GM10266 (cell line): Measurements from ENCODE around the gene RPRD2.

Experiments used
- DNase-seq: peaks from one replicate; pipeline ENCODE4 v3.0.0; 2012; ENCODE audit errors: extremely low spot score
- TF ChIP-seq, protein P1 (sequence below): IDR thresholded peaks from 2 replicates; pipeline ENCODE4 v1.5.1; 2012; ENCODE audit warnings: mild to moderate bottlenecking, low read depth; ENCODE audit not compliant: control insufficient read depth, insufficient read depth; ENCODE audit errors: missing control alignments

The RPRD2 gene

DNA sequence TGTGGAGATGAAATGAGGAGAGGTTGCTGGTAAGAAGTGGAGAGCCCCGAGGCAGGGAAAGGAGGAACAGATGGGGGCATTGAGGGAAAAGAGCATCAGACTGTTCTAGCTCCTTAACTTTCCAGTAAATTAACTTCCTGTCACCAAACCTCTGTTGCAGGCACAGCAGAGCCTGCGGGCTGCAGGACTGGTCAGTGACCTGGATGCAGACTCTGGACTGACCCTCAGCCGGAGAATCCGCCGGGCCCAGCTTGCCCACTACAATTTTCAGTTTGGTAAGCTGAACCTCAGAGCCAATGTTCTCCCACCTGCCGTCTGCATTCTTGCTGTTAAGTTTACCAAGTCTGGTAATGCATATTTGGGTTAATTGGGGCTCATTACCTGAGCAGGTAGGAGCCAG lies 141.5 kb downstream of the RPRD2 start:
- TF ChIP-seq, protein P1, sequence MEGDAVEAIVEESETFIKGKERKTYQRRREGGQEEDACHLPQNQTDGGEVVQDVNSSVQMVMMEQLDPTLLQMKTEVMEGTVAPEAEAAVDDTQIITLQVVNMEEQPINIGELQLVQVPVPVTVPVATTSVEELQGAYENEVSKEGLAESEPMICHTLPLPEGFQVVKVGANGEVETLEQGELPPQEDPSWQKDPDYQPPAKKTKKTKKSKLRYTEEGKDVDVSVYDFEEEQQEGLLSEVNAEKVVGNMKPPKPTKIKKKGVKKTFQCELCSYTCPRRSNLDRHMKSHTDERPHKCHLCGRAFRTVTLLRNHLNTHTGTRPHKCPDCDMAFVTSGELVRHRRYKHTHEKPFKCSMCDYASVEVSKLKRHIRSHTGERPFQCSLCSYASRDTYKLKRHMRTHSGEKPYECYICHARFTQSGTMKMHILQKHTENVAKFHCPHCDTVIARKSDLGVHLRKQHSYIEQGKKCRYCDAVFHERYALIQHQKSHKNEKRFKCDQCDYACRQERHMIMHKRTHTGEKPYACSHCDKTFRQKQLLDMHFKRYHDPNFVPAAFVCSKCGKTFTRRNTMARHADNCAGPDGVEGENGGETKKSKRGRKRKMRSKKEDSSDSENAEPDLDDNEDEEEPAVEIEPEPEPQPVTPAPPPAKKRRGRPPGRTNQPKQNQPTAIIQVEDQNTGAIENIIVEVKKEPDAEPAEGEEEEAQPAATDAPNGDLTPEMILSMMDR: no peak
- no peak for DNase-seq

DNA sequence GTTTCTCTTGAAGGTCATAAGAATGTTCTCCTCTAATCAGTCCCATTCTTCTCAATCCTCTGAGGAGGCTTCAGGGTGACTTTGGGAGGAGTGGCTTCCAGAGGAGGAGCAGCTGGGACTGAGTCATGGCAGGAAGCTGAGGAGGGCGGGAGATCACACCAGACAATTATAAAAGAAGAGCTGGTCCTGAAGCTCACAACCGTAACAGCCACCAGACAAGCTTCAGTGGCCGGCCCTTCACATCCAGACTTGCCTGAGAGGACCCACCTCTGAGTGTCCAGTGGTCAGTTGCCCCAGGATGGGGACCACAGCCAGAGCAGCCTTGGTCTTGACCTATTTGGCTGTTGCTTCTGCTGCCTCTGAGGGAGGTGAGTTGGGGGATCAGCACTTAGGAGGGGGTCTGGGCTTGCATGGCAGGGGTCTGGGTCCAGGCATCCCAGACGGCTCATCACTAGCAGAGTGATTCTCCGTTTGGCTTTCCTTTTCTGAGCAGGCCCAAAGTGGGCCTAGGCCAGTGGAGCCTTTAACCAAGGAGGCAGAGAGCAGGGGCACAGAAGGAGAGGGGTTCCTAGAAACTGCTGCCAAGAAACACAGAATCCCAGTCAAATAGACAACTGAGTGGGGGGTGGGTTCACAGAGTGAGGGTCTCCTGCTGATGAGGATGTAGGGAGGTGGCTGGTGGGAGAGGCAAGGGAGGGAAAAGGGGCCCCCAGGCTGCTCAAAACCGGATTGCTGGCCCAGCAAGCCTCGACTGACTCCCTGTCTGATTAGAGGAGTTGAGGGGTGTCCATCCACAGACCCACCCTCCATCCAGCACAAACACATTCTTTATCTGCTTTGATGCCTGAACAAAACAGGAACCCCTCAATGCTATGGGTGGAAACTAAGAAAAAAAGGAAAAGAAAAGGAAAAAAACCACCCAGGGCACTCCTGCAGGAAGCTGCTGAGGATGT lies 144.2 kb downstream of the RPRD2 start, which contains the start of gene ECM1:
Gene ECM1 (plus strand): TSS at position 198 of the 953 bp plus-strand sequence. CDS start 101 bp downstream, at position 299.
- no peak for DNase-seq
- TF ChIP-seq, protein P1: no peak

DNA sequence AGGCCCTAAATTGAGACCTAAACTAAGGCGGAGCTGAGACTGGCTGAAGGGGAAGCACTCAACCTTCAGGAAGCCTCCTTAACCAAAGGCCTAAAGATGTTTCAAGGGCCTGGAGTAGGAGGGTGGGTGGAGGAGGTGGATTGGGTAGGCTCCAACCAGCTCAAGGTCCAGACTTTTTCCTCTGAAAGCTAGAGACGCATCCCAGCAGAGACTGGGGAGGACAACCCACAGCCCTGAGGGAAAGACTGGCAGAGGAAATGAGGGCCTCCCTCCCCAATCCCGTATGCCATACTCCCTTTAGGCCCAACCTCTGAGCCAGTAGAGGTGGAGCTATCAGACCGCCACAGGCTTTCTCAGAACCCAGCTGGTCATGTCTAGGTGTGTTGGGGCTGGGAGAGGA lies 145.0 kb downstream of the RPRD2 start:
- TF ChIP-seq, protein P1: no peak
- no peak for DNase-seq

DNA sequence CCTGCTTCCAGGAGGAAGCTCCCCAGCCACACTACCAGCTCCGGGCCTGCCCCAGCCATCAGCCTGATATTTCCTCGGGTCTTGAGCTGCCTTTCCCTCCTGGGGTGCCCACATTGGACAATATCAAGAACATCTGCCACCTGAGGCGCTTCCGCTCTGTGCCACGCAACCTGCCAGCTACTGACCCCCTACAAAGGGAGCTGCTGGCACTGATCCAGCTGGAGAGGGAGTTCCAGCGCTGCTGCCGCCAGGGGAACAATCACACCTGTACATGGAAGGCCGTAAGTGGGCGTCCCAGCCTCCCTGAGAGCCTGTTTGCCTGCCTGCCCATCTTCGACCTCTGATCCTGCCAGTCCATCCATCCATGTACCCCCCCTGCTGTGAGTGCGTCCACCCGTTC lies 147.6 kb downstream of the RPRD2 start:
- DNase-seq: no peak
- TF ChIP-seq, protein P1: no peak

DNA sequence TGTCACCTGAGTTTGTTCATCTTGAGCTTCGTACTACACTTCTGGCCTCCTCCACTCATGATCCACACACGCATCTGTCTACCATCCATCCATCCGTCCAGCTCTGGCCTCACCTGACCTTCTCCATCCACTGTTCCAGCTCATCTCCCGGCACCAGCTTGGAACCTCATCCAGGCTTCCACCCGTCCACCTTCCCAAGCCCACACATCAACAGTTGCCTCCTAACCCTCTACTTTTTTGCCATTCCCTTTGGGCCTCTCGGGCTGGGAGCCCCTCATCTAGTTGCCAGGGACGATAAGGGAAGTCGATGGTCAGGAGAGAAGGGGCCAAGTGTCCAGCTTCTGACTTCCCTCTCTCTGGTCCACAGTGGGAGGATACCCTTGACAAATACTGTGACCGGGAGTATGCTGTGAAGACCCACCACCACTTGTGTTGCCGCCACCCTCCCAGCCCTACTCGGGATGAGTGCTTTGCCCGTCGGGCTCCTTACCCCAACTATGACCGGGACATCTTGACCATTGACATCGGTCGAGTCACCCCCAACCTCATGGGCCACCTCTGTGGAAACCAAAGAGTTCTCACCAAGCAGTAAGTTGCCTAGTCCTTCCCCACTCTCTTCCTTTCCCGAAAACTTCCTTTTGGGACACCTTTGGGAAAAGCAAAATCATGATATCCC lies 148.2 kb downstream of the RPRD2 start:
- TF ChIP-seq, protein P1: no peak
- DNase-seq: no peak

DNA sequence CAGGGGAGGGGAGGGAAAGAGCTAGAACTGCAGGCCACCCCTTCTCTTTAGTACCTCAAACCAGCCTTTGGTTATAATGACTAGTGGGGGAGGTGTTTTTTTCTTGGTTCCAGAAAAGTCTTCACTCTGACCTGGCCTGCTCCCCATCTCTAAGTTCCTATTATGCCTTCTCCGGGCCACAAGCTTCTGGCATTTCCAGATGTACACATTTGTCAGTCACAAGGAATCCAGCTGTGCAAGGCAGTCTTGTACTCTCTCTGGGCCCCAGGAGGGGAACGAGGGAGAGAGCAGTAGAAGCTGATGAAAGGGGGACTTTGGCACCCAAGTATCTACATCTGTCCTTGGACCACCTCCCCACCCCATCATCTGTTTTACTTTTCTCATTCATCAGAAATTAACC lies 148.9 kb downstream of the RPRD2 start:
- DNase-seq: no peak
- TF ChIP-seq, protein P1: no peak
